ENCODE data around the gene DGKI.

DGKI gene

GRCh38 chr7:137813541-137813940 is 33.2 kb downstream of the DGKI start:
- no peak for TF ChIP-seq CTCF (IDR thresholded peaks at IDR 0.05; ENCODE audit: low read depth, low read length)
- DNase-seq (ENCODE audit: low read depth in 2 of 2): no peak
- no peak overlapping the region for H3K4me3 ChIP-seq (replicated peaks in 1 of 2; ENCODE audit: low read depth in 2 of 2, low read length in 2 of 2)

- no peak overlapping the region for H3K4me3 ChIP-seq (replicated peaks in 1 of 2; ENCODE audit: low read depth in 2 of 2, low read length in 2 of 2)
- DNase-seq (ENCODE audit: low read depth in 2 of 2): no peak
- TF ChIP-seq CTCF (IDR thresholded peaks at IDR 0.05; ENCODE audit: low read depth, low read length): no peak
Observed at GRCh38 chr7:137810248-137810647, 36.5 kb downstream of the DGKI start.

- H3K4me3 ChIP-seq (replicated peaks in 1 of 2; ENCODE audit: low read depth in 2 of 2, low read length in 2 of 2): no peak overlapping the region
- no peak for DNase-seq (ENCODE audit: low read depth in 2 of 2)
- TF ChIP-seq CTCF (IDR thresholded peaks at IDR 0.05; ENCODE audit: low read depth, low read length): no peak
Observed at GRCh38 chr7:137804836-137805235, 41.9 kb downstream of the DGKI start.

- no peak for TF ChIP-seq CTCF (IDR thresholded peaks at IDR 0.05; ENCODE audit: low read depth, low read length)
- DNase-seq (ENCODE audit: low read depth in 2 of 2): no peak
- no peak overlapping the region for H3K4me3 ChIP-seq (replicated peaks in 1 of 2; ENCODE audit: low read depth in 2 of 2, low read length in 2 of 2)
Observed at GRCh38 chr7:137801491-137801890, 45.3 kb downstream of the DGKI start.

GRCh38 chr7:137801003-137801402 is 45.8 kb downstream of the DGKI start:
- no peak for TF ChIP-seq CTCF (IDR thresholded peaks at IDR 0.05; ENCODE audit: low read depth, low read length)
- DNase-seq (ENCODE audit: low read depth in 2 of 2): peak; percentile 27 to 59
- no peak overlapping the region for H3K4me3 ChIP-seq (replicated peaks in 1 of 2; ENCODE audit: low read depth in 2 of 2, low read length in 2 of 2)

- TF ChIP-seq CTCF (IDR thresholded peaks at IDR 0.05; ENCODE audit: low read depth, low read length): no peak
Observed at GRCh38 chr7:137798073-137798763, 48.6 kb downstream of the DGKI start.

GRCh38 chr7:137795211-137795610 is 51.6 kb downstream of the DGKI start:
- H3K4me3 ChIP-seq (replicated peaks in 1 of 2; ENCODE audit: low read depth in 2 of 2, low read length in 2 of 2): no peak overlapping the region
- DNase-seq (ENCODE audit: low read depth in 2 of 2): no peak
- TF ChIP-seq CTCF (IDR thresholded peaks at IDR 0.05; ENCODE audit: low read depth, low read length): no peak

More at GRCh38 chr7:137798073-137798763, 48.6 kb downstream of the DGKI start:
- H3K4me3 ChIP-seq (replicated peaks in 1 of 2; ENCODE audit: low read depth in 2 of 2, low read length in 2 of 2): no peak overlapping the region
- no peak for DNase-seq (ENCODE audit: low read depth in 2 of 2)

Data from cardiac fibroblast (primary cell).